NCI-H524 (cell line): ENCODE data around the gene SNAP25.

Experiments
- DNase-seq, 2 experiments: peaks; one replicate each; lab custom pipeline; 2025; lab: John Stamatoyannopoulos, UW

The SNAP25 gene

DNA sequence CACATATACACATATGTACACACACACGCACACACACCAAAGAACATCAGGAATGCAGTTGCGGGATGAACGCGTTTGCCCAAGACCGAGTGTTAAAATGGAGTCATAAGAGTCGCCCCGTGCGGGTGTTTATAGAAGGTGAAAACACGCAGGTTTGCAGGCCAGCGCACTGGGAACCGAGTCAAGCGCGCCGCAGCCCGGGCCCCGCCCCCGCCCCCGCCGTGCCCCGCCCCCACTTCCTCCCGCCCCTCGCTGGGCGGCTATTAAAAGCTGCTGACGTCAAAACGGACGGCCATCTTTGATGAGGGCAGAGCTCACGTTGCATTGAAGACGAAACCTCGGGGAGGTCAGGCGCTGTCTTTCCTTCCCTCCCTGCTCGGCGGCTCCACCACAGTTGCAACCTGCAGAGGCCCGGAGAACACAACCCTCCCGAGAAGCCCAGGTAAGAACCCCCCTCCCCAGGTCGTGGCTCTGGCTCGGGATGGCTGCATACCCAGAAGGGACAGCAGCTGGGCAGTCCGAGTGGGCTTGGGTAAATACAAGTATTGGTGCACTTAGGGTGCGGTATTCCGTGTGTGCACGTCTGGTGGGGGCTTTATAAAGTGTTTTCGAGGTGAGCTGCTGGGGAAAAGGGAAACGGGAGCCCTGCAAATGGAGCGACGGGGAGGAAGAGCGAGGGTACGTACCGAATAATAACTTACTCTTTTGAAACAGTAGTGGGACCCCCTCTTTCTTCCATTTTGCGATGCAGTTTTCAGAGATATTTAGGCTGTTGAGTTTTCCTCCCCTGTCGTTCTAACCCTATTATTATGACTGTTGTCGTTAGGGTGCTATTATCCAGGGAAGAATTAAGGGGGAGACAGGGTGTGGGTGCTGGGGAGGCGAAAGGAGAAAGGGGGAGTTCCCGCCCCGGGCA lies at the start of gene SNAP25:
Gene SNAP25, plus strand, starts transcription at position 295 of the 916 bp plus-strand sequence. CDS start 56,662 bp downstream, outside the sequence.
- DNase-seq = peak; percentile 93 to 97

DNA sequence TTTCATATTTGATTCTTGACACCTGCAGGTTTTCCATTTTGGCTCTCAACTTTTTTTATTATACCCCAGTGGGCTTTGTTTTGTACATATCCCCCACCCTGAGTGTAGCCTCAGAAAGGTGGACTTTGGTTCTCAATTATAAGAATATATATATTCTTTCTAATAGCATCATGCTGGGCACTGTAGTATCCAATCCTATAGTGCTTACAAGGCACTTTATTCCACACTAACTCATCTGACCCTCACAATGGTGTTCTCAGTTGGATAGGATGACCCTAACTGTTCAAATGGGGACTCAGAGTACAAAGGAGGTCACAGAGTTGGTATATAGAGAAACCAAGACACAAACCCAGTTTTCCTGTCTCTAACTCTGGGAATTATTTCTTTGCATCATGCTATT lies 48.9 kb upstream of the SNAP25 start:
- no peak for DNase-seq

DNA sequence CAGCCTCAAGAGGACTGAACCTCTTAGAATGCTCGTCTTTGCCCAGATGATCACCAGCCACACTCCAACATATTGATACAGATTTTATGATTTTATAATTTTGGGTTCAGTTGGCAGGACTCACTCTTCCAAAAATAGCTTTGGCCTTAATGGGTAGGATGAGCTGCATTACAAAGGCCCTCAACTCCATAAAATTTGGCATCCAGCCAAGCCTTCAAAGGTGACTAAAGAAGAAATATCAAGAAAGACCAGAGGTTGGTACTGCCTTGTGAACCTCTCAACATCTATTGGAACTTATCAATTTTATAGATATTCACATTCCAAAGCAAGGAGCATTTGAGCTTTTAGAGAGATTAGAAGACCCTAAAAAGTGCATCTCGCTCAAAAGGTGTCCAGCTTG lies 48.4 kb upstream of the SNAP25 start:
- DNase-seq = no peak

DNA sequence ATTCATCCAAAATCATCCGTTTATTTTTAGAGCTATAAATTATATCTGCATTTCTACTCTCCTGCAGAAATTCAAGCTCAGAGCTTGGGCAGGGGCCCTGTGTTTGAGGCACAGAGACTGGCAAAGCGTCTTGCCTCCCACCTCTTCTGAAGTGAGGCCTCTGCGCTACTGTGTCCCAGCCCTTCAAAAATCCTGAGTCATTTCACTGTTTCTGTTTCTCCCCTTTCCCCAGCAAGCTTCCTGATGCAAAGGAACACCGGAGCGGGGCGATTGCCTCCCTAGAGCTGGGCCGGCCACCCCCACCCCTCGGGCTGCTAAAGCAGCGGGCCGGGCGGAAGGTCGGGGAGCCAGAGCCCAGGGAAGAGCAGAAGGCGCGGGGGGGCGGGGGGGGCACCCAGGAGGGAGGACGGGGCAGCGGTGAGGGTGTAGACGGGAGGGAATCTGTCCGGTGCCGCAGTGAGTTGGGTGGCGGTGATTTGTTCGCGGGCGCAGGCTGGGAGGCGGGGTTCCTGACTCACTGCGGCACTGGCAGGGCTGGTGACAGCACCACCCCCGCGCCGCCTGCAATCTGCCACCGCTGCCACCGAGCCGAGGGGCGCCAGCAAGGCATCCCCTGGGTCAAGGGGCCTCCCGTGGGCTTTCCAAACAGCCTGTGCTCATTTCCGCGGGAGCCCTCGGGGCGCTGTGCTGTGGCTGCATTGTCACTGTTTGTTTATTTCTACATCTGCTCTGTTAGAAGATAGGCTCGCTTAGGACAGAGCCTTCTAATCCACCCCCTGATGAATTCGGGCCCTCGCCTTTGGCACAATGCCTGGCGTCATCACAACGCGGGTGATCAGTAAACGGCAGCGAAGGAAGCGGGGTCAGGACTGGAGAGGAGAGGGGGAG lies 46.5 kb upstream of the SNAP25 start:
- DNase-seq = peak; percentile 76 to 78

DNA sequence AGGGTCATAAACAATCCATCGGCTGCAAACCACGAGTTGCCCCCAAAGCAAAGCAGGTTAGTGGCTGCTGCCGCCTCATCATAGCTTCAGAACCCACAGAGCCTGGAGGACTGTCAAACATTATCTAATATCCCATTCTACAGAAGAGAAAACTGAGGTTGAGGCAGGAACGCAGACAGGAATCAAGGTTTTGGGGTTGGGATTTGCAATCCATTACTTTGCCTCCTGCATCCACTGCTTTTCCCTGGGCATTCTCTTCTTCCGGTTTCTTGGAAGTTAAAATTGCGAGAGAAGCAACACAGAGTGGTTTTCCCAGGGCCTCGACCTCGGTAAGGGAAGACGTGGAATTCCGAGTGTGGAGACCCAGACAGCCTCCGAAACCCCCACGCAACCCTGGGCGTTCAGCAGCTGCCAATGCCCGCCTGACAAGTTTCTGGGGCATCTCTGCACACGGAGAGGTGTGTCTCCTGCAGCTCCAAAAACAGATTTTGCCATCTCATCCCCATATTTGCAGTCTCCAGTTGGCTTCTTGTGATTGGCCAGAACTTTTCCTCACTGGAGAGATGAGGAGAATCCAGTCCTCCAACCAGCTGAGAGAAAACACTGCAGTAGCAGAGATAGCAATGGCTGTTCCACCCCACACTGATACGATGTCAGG lies 45.5 kb upstream of the SNAP25 start:
- no peak for DNase-seq

DNA sequence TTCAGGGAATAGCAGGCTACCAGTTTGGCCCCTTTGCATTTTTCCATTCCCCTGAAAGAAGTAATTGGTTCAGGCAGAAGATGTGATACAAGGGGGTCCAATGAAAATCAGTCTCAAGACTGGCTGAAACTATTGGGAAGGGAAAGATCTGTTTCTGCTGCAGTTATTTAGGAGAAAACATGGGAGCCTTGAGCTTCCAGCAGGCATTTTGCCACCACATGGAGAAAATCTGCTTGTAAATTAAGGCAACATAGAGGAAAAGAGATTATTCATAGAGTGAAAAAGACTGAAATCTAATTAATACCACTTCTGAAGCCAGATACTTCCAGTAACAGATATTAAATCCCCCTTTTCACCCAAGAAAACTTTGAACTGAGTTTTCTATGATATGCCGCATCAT lies 44.2 kb upstream of the SNAP25 start:
- no peak for DNase-seq

DNA sequence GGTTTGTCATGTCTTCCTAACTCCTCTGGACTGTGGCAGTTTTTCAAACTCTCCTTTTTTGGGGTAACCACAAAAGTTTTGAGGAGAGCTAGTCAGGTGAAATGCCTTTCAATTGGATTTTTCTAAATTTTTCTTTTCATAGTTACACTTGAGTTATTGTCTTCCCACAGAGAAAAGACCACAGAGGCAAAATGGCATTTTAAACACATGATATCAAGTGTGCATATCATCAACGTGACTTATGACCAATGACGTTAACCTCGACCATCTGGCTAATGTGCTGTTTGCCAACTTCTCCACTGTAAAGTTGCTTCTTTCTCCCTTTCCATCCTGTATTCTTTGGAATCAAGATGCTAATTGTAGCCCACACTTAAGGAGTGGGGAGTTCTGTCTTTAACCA lies 41.3 kb upstream of the SNAP25 start:
- DNase-seq = peak in 1 of 2 experiments; percentile 63

DNA sequence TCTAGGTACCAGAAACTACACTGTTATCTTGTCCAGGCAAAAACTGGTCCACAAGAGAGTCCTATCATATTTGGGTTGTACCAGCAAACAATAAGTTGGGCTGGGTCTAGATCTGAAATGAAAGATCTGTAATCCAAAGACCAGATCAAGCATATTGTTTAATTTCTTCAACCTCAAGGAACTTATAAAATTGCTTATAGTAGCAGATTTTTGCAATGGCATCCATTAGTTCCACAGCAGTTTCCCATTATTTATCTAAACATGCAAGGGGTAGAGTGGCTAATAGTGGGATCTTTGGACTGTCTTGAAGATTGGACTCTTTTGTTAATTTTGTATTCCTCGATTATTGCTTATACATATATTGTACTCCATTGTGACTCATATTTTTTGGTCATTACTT lies 40.5 kb upstream of the SNAP25 start:
- no peak for DNase-seq

DNA sequence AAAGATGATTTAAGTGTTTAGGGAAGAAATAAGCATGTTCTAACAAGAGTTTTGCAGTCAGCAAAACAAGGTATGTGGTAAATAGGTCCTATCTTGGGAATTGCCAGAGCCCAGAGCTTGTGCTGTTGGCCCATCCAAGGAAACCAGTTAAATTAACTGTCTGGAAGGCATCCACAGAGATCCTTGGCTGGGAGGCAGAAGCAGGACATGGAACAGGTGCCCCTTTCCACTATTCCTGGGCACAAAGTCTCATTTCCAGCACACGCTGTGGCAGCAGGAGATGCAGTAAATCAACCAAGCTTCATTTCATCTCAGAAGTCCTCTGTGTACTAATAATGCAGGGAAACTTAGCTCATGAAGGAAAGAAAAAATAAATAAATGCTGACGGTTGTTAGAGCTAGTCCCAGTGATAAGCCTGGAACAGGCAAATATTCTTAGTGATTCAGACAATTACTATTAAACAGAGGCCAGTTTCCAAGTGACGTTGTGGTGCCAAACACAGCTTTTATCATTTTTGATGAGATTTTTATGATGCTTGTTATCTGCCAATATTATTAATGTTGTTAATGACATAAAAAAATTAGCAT lies 39.8 kb upstream of the SNAP25 start:
- no peak for DNase-seq

DNA sequence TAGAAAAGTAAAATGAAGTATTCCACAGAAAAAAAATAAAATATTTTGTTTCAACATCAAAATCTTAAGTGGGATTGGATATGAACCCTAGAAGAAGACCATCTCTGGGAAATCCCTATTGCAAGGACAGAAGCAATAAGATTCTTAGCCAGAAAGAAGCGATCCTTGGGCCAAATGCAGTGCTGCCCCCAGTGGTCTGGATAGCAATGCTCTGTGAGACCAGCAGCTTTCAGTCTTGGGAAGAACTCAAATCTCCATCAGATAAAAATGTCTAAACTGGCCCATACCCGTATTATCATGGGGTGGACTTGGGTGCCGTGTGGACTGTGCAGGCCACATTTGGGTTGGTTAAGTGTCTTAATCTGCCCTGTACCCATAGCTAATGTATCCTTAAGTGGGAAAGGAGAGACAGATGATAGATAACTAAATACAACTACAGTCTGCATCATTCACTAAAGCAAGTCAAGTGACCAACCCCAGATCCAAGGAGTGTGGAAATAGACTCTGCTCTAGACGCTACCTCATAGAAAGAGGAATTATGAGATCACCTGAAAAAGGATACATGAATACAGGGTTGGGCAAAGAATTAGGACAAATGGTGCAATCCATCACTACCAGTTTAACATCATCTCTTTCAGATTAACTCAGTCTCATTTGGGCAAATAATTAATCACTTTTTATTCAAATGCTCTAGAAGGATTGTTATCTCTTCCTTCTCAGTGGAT lies 38.9 kb upstream of the SNAP25 start:
- peak in 1 of 2 experiments; percentile 44 for DNase-seq

DNA sequence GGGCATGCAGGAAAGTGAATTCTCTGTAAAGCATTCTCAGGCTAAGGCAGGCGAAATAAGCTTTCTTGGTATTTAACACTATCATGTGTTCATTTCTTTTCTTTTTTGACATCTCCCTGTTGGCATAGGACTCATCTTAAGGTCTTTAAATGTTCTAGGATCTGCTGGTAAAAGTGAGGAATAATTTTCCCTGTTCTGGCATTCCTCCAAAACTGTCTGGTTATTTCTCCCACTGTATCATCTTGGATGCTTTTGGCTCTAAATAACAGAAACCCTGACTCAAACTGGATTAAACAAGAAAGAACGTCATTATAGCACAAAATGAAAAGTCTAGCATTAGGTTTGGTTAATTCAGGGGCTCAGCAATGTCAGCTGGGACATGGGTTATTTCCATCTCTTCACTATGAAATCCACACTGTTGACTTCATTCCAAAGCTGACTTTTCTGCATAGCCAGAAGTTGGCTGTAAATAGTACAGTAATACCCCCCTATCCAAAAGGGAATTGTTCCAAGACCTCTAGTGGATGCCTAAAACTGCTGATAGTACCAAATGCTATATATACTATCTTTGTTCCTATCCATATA lies 37.9 kb upstream of the SNAP25 start:
- no peak for DNase-seq

DNA sequence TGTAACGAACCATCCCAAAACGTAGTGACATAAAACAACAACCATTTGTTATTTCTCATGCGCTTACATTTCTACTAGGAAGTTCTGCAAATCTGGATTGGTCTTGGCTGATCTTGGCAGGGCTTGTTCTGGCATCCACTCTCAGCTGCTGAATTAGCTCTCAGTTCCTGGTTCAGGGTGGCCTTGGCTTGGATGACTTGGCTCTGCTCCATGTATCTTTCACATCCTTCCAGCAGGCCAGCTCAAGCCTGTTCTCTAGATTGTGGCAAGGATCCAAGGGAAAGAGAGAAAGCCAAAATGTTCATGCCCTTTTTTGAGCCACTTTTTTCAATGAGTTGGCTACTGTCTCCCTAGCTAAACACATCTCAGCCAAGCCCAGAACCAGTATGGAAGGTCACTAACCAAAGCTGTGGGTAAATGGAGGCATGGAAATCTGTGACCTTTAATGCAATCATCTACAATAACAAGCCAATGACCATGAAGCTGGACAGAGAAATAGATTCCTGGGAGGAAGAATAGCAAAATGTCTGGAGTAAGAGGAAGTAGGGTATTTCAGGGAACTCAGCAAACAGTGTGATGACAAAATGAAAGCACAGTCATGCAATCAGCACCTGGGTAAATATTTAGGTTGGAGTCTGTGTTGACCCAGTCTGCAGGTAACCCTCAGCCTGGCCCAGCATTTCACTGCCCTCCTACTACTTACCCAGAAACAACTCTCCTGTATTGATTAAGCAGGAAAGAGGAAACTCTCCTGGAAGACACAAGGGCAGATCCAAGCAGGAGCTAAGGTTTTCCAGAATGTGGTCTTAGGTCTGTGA lies 32.7 kb upstream of the SNAP25 start:
- no peak for DNase-seq

DNA sequence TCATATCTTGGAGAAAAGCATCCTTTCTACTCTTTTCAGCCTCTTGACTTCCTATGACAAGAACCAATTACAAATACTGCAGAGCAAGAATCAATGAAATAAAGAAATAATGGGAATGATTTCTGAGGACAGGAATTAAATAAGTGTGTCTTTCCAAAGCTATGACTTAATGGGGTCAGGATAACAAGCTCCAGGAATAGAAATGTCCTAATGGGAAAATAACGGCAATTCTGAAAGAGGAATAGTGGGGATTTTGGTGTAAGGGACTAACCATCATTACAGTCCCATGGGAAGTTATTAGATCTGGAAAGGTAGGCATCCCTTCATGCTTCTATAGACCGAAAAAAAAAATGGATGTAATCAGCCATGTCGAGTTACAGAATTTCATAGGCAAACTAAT lies 28.2 kb upstream of the SNAP25 start:
- no peak for DNase-seq

DNA sequence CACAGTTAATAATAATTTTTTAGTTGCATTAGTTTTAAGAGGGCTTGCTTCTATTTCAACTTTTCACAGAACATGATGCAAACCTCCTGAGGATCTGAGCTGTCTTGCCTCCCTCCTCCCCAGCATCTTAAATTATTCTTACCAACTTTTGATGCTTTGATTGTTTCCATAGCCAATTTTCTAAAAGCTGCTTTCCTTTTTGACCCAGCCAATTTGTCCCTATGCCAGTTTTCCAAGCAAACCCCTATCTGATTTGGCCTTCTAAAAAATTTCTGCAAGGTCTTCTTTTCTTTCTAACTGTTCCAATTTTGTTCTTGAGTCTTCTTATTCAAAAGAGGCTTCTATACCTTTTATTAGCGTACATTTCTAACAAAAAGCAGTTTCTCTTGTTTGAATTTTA lies 26.5 kb upstream of the SNAP25 start:
- no peak for DNase-seq

DNA sequence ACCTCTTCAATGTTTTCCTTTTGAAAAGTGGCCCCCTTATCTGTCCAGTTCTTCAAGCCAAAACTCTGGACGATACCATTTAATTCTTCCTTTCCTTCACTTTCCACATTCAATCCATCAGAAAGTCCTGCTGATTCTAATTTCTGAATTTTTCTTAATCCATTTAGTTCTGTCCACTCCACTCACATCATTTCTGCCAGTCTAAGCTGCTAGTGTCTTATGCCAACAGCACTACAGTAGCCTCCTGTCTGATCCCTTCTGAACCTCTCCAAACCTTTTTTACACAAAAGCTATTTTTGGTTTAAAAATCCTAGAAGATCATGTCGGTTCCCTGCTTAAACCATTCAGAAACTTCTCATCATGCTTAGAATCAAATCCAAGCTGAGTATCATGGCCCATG lies 24.5 kb upstream of the SNAP25 start:
- no peak for DNase-seq

DNA sequence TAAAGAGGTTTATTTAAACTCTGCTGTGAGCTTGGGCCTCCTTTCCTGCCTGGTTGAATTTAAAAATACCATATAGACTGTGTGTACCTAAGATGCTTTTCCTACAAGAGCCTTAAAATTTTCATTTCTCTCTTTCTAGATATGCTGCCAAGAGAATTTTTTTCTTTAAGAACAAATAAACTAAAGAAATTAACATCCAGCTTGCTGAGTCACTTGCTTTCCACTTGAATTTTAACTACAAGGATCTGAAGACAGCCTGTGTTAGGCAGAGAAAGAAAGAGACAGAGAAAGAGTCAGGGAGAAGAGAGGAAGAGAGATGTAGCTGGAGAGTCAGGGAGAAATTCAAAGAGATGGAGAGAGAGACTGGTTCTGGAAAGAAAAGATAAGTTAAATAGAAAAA lies 18.3 kb upstream of the SNAP25 start:
- DNase-seq = no peak

DNA sequence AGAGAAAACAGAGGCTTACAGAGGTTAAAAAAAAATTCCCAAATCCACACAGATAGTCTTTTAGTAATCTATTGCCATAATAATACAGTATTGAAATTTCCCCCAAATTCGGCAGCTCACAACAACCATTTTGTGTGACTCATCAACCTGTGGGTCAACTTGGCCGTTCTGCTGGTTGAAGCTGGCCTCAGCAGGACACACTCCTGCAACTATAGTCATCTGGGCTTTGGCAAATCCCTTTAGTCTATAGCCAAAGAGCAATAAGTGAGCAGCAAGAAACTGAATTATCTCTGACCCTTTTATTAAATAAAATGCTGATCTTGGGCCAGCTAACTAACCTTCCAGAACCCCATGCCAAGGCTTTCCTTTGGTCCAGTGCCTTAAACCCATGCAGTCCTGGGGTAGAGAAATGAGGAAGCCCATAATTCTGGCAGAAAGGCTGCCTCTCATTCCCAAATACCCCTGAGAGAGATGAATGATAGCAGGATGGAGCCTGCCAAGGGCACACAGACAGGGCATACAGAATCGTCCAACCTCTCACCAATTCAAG lies 17.2 kb upstream of the SNAP25 start:
- no peak for DNase-seq

DNA sequence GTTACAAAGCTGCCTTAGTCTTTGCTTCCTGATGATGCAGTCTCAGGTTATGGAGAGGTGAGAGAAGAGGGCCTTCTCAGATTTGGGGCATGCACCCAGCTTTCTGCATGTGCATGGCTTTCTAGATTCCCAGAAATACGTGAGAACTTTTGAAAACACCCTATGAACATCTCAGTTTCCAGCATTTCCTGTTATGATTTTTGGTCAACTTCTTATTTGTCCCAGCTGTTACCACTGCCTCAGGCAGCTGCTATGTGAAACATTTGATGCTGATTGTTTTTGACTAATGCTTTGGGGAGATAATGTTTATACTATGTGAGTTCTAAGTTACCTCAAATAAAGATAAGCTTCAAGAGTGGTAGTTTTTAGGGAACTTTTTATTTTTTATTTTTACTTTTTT lies 9.5 kb upstream of the SNAP25 start:
- no peak for DNase-seq

DNA sequence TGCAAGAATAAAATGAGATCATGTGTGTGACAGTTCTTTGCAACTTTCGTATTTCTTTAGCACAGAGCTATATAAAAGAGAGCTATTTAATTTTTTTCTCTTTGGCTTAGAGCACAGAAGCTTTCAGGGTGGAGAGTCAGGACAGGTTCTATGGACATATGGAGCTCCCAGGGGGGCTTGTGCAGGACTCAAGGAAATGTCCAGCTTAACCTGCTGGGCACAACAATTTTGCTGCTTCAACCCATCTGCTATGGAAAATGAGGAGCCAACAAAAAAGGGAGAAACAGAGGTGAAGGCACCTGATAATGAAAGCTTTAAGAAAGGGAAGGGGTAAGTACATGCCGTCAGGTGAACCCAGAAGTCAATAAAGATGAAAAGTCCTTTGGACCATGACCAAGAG lies 5.1 kb upstream of the SNAP25 start:
- DNase-seq = peak in 1 of 2 experiments; percentile 23
